ENCODE measurements around the gene MGAT1.

The MGAT1 gene

GRCh38 chr5:180807654-180808414, 5.2 kb upstream of the MGAT1 start:
- Histone ChIP-seq H3K9me3 (ENCODE audit: low read length) (no peaks in the 10 kb centered on the region), H3K36me3 (ENCODE audit: insufficient read depth, low read length) (peaks cover 4% of the 10 kb centered on the region), H2AFZ (ENCODE audit: low read depth, low read length) (no peak overlapping the region), H3K27me3 (ENCODE audit: insufficient read depth, low read length) (no peaks in the 10 kb centered on the region), H3K4me3 (ENCODE audit: low read length) (peak overlapping the region; percentile 90), H3K4me1 (ENCODE audit: insufficient read depth, low read length) (peaks cover 39% of the 10 kb centered on the region)

GRCh38 chr5:180807046-180807445, 4.4 kb upstream of the MGAT1 start:
- H3K4me3 ChIP-seq (ENCODE audit: low read length): no peak overlapping the region
- peaks cover 40% of the 10 kb centered on the region for H3K4me1 ChIP-seq (ENCODE audit: insufficient read depth, low read length)
- H3K27me3 ChIP-seq (ENCODE audit: insufficient read depth, low read length): no peaks in the 10 kb centered on the region
- peaks cover 4% of the 10 kb centered on the region for H3K36me3 ChIP-seq (ENCODE audit: insufficient read depth, low read length)
- no peaks in the 10 kb centered on the region for H3K9me3 ChIP-seq (ENCODE audit: low read length)
- H2AFZ ChIP-seq (ENCODE audit: low read depth, low read length): no peak overlapping the region

- H3K9me3 ChIP-seq (ENCODE audit: low read length): no peaks in the 10 kb centered on the region
- H2AFZ ChIP-seq (ENCODE audit: low read depth, low read length): no peak overlapping the region
- H3K36me3 ChIP-seq (ENCODE audit: insufficient read depth, low read length): peaks cover 4% of the 10 kb centered on the region
- peaks cover 45% of the 10 kb centered on the region for H3K4me1 ChIP-seq (ENCODE audit: insufficient read depth, low read length)
- H3K4me3 ChIP-seq (ENCODE audit: low read length): no peak overlapping the region
- no peaks in the 10 kb centered on the region for H3K27me3 ChIP-seq (ENCODE audit: insufficient read depth, low read length)
Measured at GRCh38 chr5:180806351-180807011, 3.9 kb upstream of the MGAT1 start.

GRCh38 chr5:180804129-180804618, 1.6 kb upstream of the MGAT1 start:
- Histone ChIP-seq H2AFZ (ENCODE audit: low read depth, low read length) (no peak overlapping the region), H3K9me3 (ENCODE audit: low read length) (no peaks in the 10 kb centered on the region), H3K4me3 (ENCODE audit: low read length) (no peak overlapping the region), H3K4me1 (ENCODE audit: insufficient read depth, low read length) (peaks cover 44% of the 10 kb centered on the region), H3K27me3 (ENCODE audit: insufficient read depth, low read length) (no peaks in the 10 kb centered on the region), H3K36me3 (ENCODE audit: insufficient read depth, low read length) (peaks cover 13% of the 10 kb centered on the region)

- Histone ChIP-seq H3K27me3 (ENCODE audit: insufficient read depth, low read length) (no peaks in the 10 kb centered on the region), H3K4me1 (ENCODE audit: insufficient read depth, low read length) (peaks cover 37% of the 10 kb centered on the region), H3K36me3 (ENCODE audit: insufficient read depth, low read length) (peaks cover 13% of the 10 kb centered on the region), H3K4me3 (ENCODE audit: low read length) (peak overlapping the region; percentile 48), H3K9me3 (ENCODE audit: low read length) (no peaks in the 10 kb centered on the region), H2AFZ (ENCODE audit: low read depth, low read length) (no peak overlapping the region)
Measured at GRCh38 chr5:180803181-180804128, 849 bp upstream of the MGAT1 start.

GRCh38 chr5:180801596-180802324, 846 bp downstream of the MGAT1 start:
- H3K4me3 ChIP-seq (ENCODE audit: low read length): peak overlapping the region; percentile 91
- H3K36me3 ChIP-seq (ENCODE audit: insufficient read depth, low read length): peaks cover 13% of the 10 kb centered on the region
- no peaks in the 10 kb centered on the region for H3K27me3 ChIP-seq (ENCODE audit: insufficient read depth, low read length)
- H3K4me1 ChIP-seq (ENCODE audit: insufficient read depth, low read length): peaks cover 20% of the 10 kb centered on the region
- H2AFZ ChIP-seq (ENCODE audit: low read depth, low read length): no peak overlapping the region
- H3K9me3 ChIP-seq (ENCODE audit: low read length): no peaks in the 10 kb centered on the region

- no peaks in the 10 kb centered on the region for H3K27me3 ChIP-seq (ENCODE audit: insufficient read depth, low read length)
- peaks cover 9% of the 10 kb centered on the region for H3K36me3 ChIP-seq (ENCODE audit: insufficient read depth, low read length)
- H3K4me3 ChIP-seq (ENCODE audit: low read length): no peak overlapping the region
- H3K4me1 ChIP-seq (ENCODE audit: insufficient read depth, low read length): peaks cover 14% of the 10 kb centered on the region
- H2AFZ ChIP-seq (ENCODE audit: low read depth, low read length): no peak overlapping the region
- H3K9me3 ChIP-seq (ENCODE audit: low read length): no peaks in the 10 kb centered on the region
Measured at GRCh38 chr5:180799902-180800801, 2.5 kb downstream of the MGAT1 start.

GRCh38 chr5:180799194-180799593, 3.4 kb downstream of the MGAT1 start:
- Histone ChIP-seq H3K4me1 (ENCODE audit: insufficient read depth, low read length) (peaks cover 14% of the 10 kb centered on the region), H3K4me3 (ENCODE audit: low read length) (no peak overlapping the region), H2AFZ (ENCODE audit: low read depth, low read length) (no peak overlapping the region), H3K36me3 (ENCODE audit: insufficient read depth, low read length) (peaks cover 9% of the 10 kb centered on the region), H3K9me3 (ENCODE audit: low read length) (no peaks in the 10 kb centered on the region), H3K27me3 (ENCODE audit: insufficient read depth, low read length) (no peaks in the 10 kb centered on the region)

- H3K36me3 ChIP-seq (ENCODE audit: insufficient read depth, low read length): peaks cover 9% of the 10 kb centered on the region
- H3K27me3 ChIP-seq (ENCODE audit: insufficient read depth, low read length): no peaks in the 10 kb centered on the region
- H3K4me1 ChIP-seq (ENCODE audit: insufficient read depth, low read length): peaks cover 11% of the 10 kb centered on the region
- H2AFZ ChIP-seq (ENCODE audit: low read depth, low read length): no peak overlapping the region
- H3K9me3 ChIP-seq (ENCODE audit: low read length): no peaks in the 10 kb centered on the region
- no peak overlapping the region for H3K4me3 ChIP-seq (ENCODE audit: low read length)
Measured at GRCh38 chr5:180798193-180798592, 4.4 kb downstream of the MGAT1 start.

GRCh38 chr5:180797256-180798192, 5.1 kb downstream of the MGAT1 start:
- H3K27me3 ChIP-seq (ENCODE audit: insufficient read depth, low read length): no peaks in the 10 kb centered on the region
- peaks cover 14% of the 10 kb centered on the region for H3K36me3 ChIP-seq (ENCODE audit: insufficient read depth, low read length)
- no peak overlapping the region for H3K4me3 ChIP-seq (ENCODE audit: low read length)
- peaks cover 7% of the 10 kb centered on the region for H3K4me1 ChIP-seq (ENCODE audit: insufficient read depth, low read length)
- H2AFZ ChIP-seq (ENCODE audit: low read depth, low read length): no peak overlapping the region
- H3K9me3 ChIP-seq (ENCODE audit: low read length): no peaks in the 10 kb centered on the region

- no peak overlapping the region for H3K4me3 ChIP-seq (ENCODE audit: low read length)
- no peaks in the 10 kb centered on the region for H3K27me3 ChIP-seq (ENCODE audit: insufficient read depth, low read length)
- H3K36me3 ChIP-seq (ENCODE audit: insufficient read depth, low read length): peaks cover 30% of the 10 kb centered on the region
- no peaks in the 10 kb centered on the region for H3K4me1 ChIP-seq (ENCODE audit: insufficient read depth, low read length)
- no peak overlapping the region for H2AFZ ChIP-seq (ENCODE audit: low read depth, low read length)
- H3K9me3 ChIP-seq (ENCODE audit: low read length): peaks cover 2% of the 10 kb centered on the region
Measured at GRCh38 chr5:180795771-180796313, 6.8 kb downstream of the MGAT1 start.
